Measurements from ENCODE around the gene SPTLC2.
A peak's percentile ranks its signal among the peaks of the same experiment; 100 is the strongest.

SPTLC2 gene

GRCh38 chr14:77616454-77617229 lies at the start of gene SPTLC2:
Gene SPTLC2, minus strand, starts transcription at chr14:77616637. Its CDS starts 58 bp downstream, at chr14:77616579.
- TF ChIP-seq YY1 (IDR thresholded peaks at IDR 0.05; ENCODE audit: low read depth) (peak; percentile 50; the same call in 1 of the 2 replicates), CREB1 (IDR thresholded peaks at IDR 0.05; ENCODE audit: low read depth) (no peak; the same call in 1 of the 2 replicates), FOXM1 (IDR thresholded peaks at IDR 0.05; ENCODE audit: borderline replicate concordance, low read depth) (no peak), REST (IDR thresholded peaks at IDR 0.05; ENCODE audit: low read depth) (no peak), NFIC (IDR thresholded peaks at IDR 0.05) (no peak), TEAD4 (IDR thresholded peaks at IDR 0.05) (peak; percentile 28; the same call in 1 of the 2 replicates), RAD21 (IDR thresholded peaks at IDR 0.05; ENCODE audit: low read depth) (no peak), TCF12 (IDR thresholded peaks at IDR 0.05; ENCODE audit: low read depth) (0 out of 2 replicates have a peak, but pooled peaks have one; percentile 13), EP300 (IDR thresholded peaks at IDR 0.05; ENCODE audit: borderline replicate concordance) (no peak), CEBPB (IDR thresholded peaks at IDR 0.05) (no peak), EGR1 (IDR thresholded peaks at IDR 0.05) (0 out of 2 replicates have a peak, but pooled peaks have one; percentile 20), USF1 (IDR thresholded peaks at IDR 0.05) (peak; percentile 64), MAX (IDR thresholded peaks at IDR 0.05) (peak; percentile 93), ZBTB7A (IDR thresholded peaks at IDR 0.05; ENCODE audit: low read depth) (no peak), TAF1 (IDR thresholded peaks at IDR 0.05; ENCODE audit: low read depth) (peak; percentile 75; the same call in 1 of the 2 replicates)

GRCh38 chr14:77663293-77663692 lies 46.9 kb upstream of the SPTLC2 start:
- no peak for TF ChIP-seq FOXM1 (IDR thresholded peaks at IDR 0.05; ENCODE audit: borderline replicate concordance, low read depth)
- no peak for TF ChIP-seq EP300 (IDR thresholded peaks at IDR 0.05; ENCODE audit: borderline replicate concordance)
- TF ChIP-seq TEAD4 (IDR thresholded peaks at IDR 0.05), result no peak
- TF ChIP-seq USF1 (IDR thresholded peaks at IDR 0.05), result no peak
- TF ChIP-seq CEBPB (IDR thresholded peaks at IDR 0.05), result no peak
- TF ChIP-seq YY1 (IDR thresholded peaks at IDR 0.05; ENCODE audit: low read depth), result no peak
- TF ChIP-seq CREB1 (IDR thresholded peaks at IDR 0.05; ENCODE audit: low read depth), result no peak
- no peak for TF ChIP-seq EGR1 (IDR thresholded peaks at IDR 0.05)
- no peak for TF ChIP-seq NFIC (IDR thresholded peaks at IDR 0.05)
- TF ChIP-seq TAF1 (IDR thresholded peaks at IDR 0.05; ENCODE audit: low read depth), result no peak
- no peak for TF ChIP-seq ZBTB7A (IDR thresholded peaks at IDR 0.05; ENCODE audit: low read depth)
- no peak for TF ChIP-seq TCF12 (IDR thresholded peaks at IDR 0.05; ENCODE audit: low read depth)
- no peak for TF ChIP-seq MAX (IDR thresholded peaks at IDR 0.05)

- TF ChIP-seq YY1 (IDR thresholded peaks at IDR 0.05; ENCODE audit: low read depth) (no peak), TEAD4 (IDR thresholded peaks at IDR 0.05) (no peak), CREB1 (IDR thresholded peaks at IDR 0.05; ENCODE audit: low read depth) (no peak), NFIC (IDR thresholded peaks at IDR 0.05) (no peak), CEBPB (IDR thresholded peaks at IDR 0.05) (no peak), USF1 (IDR thresholded peaks at IDR 0.05) (no peak), FOXM1 (IDR thresholded peaks at IDR 0.05; ENCODE audit: borderline replicate concordance, low read depth) (no peak)
Measured at GRCh38 chr14:77660754-77661153, 44.3 kb upstream of the SPTLC2 start.

- TF ChIP-seq EGR1 (IDR thresholded peaks at IDR 0.05) (no peak), TEAD4 (IDR thresholded peaks at IDR 0.05) (no peak), REST (IDR thresholded peaks at IDR 0.05; ENCODE audit: low read depth) (no peak), CEBPB (IDR thresholded peaks at IDR 0.05) (no peak)
Measured at GRCh38 chr14:77659831-77660230, 43.4 kb upstream of the SPTLC2 start.

- no peak for TF ChIP-seq CREB1 (IDR thresholded peaks at IDR 0.05; ENCODE audit: low read depth)
- no peak for TF ChIP-seq NFIC (IDR thresholded peaks at IDR 0.05)
- TF ChIP-seq EP300 (IDR thresholded peaks at IDR 0.05; ENCODE audit: borderline replicate concordance), result no peak
- no peak for TF ChIP-seq ZBTB7A (IDR thresholded peaks at IDR 0.05; ENCODE audit: low read depth)
- TF ChIP-seq USF1 (IDR thresholded peaks at IDR 0.05), result no peak
- TF ChIP-seq EGR1 (IDR thresholded peaks at IDR 0.05), result no peak
- no peak for TF ChIP-seq YY1 (IDR thresholded peaks at IDR 0.05; ENCODE audit: low read depth)
- TF ChIP-seq REST (IDR thresholded peaks at IDR 0.05; ENCODE audit: low read depth), result no peak
- TF ChIP-seq CEBPB (IDR thresholded peaks at IDR 0.05), result no peak
- TF ChIP-seq FOXM1 (IDR thresholded peaks at IDR 0.05; ENCODE audit: borderline replicate concordance, low read depth), result no peak
Measured at GRCh38 chr14:77657280-77657679, 40.8 kb upstream of the SPTLC2 start.
